HL-60 (cell line): ENCODE data around the gene ZNF627.

ENCODE experiments used
- CTCF ChIP-seq: IDR thresholded peaks from one replicate; pipeline ENCODE4 v1.5.1; 2011; ENCODE audit warnings: low read length, control low read depth, inconsistent platforms; ENCODE audit not compliant: insufficient read depth
- GABPA ChIP-seq: IDR thresholded peaks from 2 replicates; pipeline ENCODE4 v1.6.1; 2012; ENCODE audit warnings: low read depth
- REST ChIP-seq: IDR thresholded peaks from 2 replicates; pipeline ENCODE4 v1.6.1; 2012; ENCODE audit warnings: low read depth; ENCODE audit not compliant: insufficient replicate concordance

DNA sequence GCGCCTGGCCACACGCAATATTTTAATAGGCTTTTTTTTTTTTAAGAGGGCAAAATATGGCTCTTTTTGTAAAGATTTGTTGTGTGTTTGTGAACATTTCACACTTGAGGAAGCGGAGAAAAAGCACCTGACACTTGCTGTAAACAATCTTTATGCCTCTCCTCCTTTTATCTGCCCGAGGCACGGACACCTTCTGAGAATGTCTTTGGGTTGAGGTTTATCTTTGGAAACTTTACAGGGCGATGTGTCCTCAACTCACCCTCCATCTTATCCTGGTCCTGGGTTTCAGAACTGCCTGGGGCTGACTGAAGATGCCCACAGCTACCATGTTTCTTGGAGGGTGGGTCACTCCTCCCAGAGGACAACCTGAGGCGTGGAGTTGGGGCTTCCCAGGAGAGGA is 44.0 kb downstream of the ZNF627 start:
- TF ChIP-seq CTCF (no peak), GABPA (no peak), REST (no peak)
